Astrocyte of the hippocampus (primary cell): Measurements from ENCODE around the gene TSPAN8.
"Not testable (repeated sequence)": the region's sequence is repeated elsewhere in the genome, so short reads cannot be mapped to it uniquely, and the experiment has no call there.

Source experiments
- DNase-seq: peaks from one replicate; pipeline ENCODE4 v3.0.0; 2011; ENCODE audit warnings: low read depth, low spot score

TSPAN8 gene

GRCh38 chr12:71128191-71128788 is 29.5 kb downstream of the TSPAN8 start:
- peak; percentile 4 for DNase-seq

- DNase-seq, result no peak
Observed at GRCh38 chr12:71125949-71126348, 31.9 kb downstream of the TSPAN8 start.

GRCh38 chr12:71125515-71125914 is 32.3 kb downstream of the TSPAN8 start:
- DNase-seq, result no peak

- no peak for DNase-seq
Observed at GRCh38 chr12:71124835-71125460, 32.9 kb downstream of the TSPAN8 start.

DNA sequence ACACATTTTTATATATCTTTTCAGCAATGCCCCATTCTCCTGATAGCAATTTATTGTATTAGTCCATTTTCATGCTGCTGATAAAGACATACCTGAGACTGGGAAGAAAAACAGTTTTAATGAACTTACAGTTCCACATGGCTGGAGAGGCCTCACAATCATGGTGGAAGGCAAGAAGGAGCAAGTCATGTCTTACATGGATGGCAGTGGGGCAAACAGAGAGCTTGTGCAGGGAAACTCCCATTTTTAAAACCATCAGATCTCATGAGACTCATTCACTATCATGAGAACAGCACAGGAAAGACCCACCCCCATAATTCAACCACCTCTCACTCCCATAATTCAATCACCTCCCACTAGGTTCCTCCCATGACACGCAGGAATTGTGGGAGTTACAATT is 44.7 kb downstream of the TSPAN8 start:
- not testable (repeated sequence) for DNase-seq

DNA sequence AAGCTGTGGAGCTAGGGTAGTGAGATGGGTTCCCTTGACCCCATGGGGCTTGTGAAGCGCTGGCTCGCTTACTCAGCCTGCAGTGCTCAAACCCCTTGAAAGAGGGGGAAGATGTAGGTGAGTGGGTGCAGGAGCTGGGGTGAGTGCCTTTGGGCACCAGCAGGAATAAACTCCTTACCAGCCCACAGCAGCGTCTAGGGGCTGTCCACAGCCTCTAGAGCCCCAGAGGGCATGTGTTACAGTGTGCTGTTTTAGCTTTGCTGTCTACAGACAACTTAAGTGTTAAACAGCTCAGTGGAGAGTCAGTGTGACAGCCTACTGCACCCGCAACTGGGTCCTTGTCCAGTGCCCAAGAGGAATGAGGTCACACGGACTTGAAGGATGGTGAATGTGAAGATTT is 48.0 kb downstream of the TSPAN8 start:
- no peak for DNase-seq

GRCh38 chr12:71108355-71108754 is 49.4 kb downstream of the TSPAN8 start:
- DNase-seq, result no peak

GRCh38 chr12:71107936-71108335 is 49.9 kb downstream of the TSPAN8 start:
- no peak for DNase-seq

DNA sequence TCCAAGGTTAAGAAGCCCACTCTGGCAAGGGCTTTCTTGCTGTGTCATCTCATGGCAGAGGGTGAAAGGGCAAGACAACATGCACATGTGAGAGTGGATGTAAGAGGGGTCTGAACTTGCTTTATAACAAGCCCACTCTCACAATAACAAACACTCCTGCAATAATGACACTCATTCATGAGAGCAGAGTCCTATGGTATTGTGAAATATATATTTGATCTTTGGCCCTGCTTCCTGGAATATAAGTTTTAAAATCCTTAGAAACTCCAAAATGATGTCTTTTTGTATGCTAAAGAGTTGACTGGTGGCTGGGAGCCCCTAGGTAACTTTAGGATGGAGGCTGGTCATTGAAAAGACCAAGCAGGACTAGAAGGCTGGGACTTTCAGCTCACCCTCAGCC is 51.8 kb downstream of the TSPAN8 start:
- no peak for DNase-seq

DNA sequence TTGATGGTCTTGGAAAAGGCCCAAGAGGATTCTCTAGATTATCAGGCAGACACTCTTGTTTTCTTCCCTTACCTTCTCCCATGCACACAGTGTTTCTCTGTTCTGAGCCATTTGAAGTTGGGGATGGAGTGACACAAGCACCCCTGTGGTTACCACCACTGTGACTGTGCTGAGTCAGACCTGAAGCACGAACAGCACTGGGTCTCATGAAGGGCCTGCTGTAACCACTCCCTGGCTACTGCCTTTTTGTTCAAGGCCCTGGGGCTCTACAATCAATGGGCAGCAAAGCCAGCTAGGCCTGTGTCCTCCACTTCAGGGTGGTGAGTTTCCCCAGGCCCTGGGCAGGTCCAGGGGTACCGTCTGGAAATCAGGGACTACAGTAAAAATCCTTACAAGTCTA is 65.5 kb downstream of the TSPAN8 start:
- DNase-seq, result no peak

DNA sequence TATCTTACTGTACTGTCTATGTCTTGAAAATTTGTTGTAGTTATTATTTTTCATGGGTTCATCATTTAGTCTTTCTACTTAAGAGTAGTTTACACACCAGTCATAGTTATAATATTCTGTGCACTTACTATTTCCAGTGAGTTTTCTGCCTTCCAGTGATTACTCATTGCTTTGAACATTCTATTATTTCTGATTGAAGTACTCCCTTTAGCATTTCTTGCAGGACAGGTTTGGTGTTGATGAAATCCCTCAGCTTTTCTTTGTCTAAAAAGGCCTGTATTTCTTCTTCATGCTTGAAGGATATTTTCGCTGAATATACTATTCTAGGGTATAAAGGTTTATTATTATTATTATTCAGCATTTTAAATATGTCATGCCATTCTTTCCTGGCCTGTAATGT is 66.8 kb downstream of the TSPAN8 start:
- no peak for DNase-seq

- DNase-seq, result no peak
Observed at GRCh38 chr12:71085575-71085974, 72.2 kb downstream of the TSPAN8 start.

GRCh38 chr12:71075743-71076142 is 82.1 kb downstream of the TSPAN8 start:
- no peak for DNase-seq
